ENCODE data around the gene GRPR. TPM values are rescaled to one million over a fixed set of nuclear protein-coding genes. Genes with fewer than 3 reads are reported as not detected.

GRPR gene
- total RNA-seq = not detected in 2 replicates

DNA sequence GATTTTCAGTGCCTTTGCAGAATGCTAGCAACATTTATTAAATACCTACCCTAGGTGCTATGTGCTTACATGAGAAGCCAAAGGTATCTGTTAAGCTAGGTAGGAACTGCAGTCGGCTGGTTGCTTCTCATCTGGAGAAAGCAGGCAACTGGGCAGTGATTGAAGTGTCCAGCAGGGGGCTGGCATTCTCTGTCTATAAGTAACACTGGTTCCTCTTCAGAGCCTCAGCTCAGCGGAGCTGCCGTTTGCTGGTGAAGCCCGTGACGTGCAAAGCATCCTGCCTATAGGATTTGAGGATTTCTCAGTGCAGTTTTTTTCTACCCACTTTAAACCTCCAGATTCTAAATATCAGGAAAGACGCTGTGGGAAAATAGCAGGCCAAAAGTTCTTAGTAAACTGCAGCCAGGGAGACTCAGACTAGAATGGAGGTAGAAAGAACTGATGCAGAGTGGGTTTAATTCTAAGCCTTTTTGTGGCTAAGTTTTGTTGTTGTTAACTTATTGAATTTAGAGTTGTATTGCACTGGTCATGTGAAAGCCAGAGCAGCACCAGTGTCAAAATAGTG lies at the start of gene GRPR:
Gene GRPR, plus strand, starts transcription at position 344 of the 565 bp plus-strand sequence. CDS start 389 bp downstream, outside the sequence.
- peak; percentile 51 for DNase-seq (ENCODE audit: low read depth)
- Histone ChIP-seq H3K27me3 (ENCODE audit: control insufficient read depth, insufficient read depth, low read length) (no peaks in the 10 kb centered on the region), H3K4me3 (ENCODE audit: low read depth, low read length) (no peak within 1 kb of the TSS), H3K36me3 (ENCODE audit: control insufficient read depth, insufficient read depth, low read length) (no peaks in the 10 kb centered on the region)
- TF ChIP-seq, protein P1, sequence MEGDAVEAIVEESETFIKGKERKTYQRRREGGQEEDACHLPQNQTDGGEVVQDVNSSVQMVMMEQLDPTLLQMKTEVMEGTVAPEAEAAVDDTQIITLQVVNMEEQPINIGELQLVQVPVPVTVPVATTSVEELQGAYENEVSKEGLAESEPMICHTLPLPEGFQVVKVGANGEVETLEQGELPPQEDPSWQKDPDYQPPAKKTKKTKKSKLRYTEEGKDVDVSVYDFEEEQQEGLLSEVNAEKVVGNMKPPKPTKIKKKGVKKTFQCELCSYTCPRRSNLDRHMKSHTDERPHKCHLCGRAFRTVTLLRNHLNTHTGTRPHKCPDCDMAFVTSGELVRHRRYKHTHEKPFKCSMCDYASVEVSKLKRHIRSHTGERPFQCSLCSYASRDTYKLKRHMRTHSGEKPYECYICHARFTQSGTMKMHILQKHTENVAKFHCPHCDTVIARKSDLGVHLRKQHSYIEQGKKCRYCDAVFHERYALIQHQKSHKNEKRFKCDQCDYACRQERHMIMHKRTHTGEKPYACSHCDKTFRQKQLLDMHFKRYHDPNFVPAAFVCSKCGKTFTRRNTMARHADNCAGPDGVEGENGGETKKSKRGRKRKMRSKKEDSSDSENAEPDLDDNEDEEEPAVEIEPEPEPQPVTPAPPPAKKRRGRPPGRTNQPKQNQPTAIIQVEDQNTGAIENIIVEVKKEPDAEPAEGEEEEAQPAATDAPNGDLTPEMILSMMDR (IDR thresholded peaks at IDR 0.05; ENCODE audit: insufficient read depth, low read length, poor library complexity, severe bottlenecking) = peak; percentile 94

DNA sequence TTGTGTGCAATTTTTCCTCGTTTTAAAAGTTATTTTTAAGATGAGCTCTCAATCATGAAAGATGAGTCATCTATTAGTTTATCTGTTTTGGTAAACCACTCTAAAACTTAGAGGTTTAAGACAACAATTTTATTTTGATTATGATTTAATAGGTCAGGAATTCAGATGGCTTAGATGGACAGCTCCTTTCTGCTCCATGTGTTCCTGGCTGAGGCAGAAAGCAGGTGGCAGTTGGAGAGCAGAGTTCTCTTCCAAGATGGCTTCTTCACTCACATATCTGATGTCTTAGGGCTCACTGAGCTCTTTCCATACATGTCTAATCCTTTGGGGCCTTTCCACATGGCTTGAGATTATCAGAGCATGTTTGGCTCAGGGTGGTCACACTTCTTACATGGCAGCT lies 48.3 kb upstream of the GRPR start:
- TF ChIP-seq, protein P1 (IDR thresholded peaks at IDR 0.05; ENCODE audit: insufficient read depth, low read length, poor library complexity, severe bottlenecking) = no peak
- H3K36me3 ChIP-seq (ENCODE audit: control insufficient read depth, insufficient read depth, low read length) = no peaks in the 10 kb centered on the region
- no peak overlapping the region for H3K4me3 ChIP-seq (ENCODE audit: low read depth, low read length)
- no peaks in the 10 kb centered on the region for H3K27me3 ChIP-seq (ENCODE audit: control insufficient read depth, insufficient read depth, low read length)
- no peak for DNase-seq (ENCODE audit: low read depth)

DNA sequence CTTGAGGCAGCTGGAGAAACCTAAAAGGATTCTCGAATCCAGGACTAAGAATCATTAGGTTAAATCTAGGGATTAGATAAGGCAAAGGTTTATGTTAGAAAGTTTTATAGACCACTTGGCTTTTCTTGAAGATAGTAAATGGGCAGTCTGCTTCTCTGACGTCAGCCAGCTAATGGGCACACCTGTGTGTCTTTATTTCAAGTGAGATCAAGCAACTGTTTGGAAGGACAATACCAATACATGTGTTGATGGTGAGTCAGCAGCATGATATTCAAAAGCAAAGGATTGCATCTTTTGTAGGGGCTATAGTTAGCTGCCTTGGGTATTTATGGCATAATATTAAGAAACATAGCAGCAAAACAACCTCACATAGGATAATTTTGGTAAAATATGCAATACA lies 46.5 kb upstream of the GRPR start:
- H3K36me3 ChIP-seq (ENCODE audit: control insufficient read depth, insufficient read depth, low read length) = no peaks in the 10 kb centered on the region

DNA sequence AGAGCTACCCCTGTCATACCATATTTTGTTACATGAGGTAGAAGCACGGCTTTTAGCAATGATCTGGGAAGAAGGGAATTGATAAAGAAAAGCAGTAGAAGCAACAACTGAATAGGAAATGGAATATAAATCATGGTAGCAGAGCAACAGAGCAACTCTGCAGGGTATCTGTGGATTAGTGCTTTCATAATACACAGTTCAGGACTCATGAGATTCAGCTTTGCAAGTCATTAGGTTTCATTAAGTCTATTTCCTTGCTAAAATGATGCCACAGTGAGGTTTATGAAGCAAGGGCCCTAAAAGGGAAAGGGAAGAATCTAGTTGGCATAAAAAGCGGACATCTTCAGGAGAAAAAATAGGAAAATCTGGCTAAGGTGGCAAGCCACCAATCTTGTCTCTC lies 45.6 kb upstream of the GRPR start:
- Histone ChIP-seq H3K4me3 (ENCODE audit: low read depth, low read length) (no peak overlapping the region), H3K36me3 (ENCODE audit: control insufficient read depth, insufficient read depth, low read length) (no peaks in the 10 kb centered on the region), H3K27me3 (ENCODE audit: control insufficient read depth, insufficient read depth, low read length) (no peaks in the 10 kb centered on the region)
- TF ChIP-seq, protein P1 (IDR thresholded peaks at IDR 0.05; ENCODE audit: insufficient read depth, low read length, poor library complexity, severe bottlenecking) = no peak
- DNase-seq (ENCODE audit: low read depth) = no peak

More for the DNA sequence above, 46.5 kb upstream of the GRPR start:
- Histone ChIP-seq H3K4me3 (ENCODE audit: low read depth, low read length) (no peak overlapping the region), H3K27me3 (ENCODE audit: control insufficient read depth, insufficient read depth, low read length) (no peaks in the 10 kb centered on the region)
- TF ChIP-seq, protein P1 (IDR thresholded peaks at IDR 0.05; ENCODE audit: insufficient read depth, low read length, poor library complexity, severe bottlenecking) = no peak
- DNase-seq (ENCODE audit: low read depth) = no peak

DNA sequence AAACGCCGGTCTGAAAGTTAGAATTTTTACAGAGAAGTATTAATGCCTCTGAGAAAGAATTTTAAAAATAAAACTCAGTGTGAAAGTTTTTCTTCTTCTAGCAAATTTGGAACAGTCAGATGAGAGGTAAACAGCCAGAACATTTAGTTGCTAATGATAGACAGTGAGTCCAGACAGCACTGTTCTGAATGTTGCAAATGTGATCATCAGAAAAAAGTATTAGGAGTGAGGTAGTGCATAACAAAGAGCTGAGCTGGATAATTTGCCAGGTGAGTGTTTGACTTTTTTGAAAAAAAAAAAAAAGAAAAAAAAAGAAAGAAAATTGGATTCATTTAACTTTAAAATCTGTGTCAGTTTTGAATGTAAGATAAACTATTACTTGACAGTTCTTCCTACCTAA lies 42.0 kb upstream of the GRPR start:
- DNase-seq (ENCODE audit: low read depth) = no peak
- H3K27me3 ChIP-seq (ENCODE audit: control insufficient read depth, insufficient read depth, low read length) = no peaks in the 10 kb centered on the region
- H3K4me3 ChIP-seq (ENCODE audit: low read depth, low read length) = no peak overlapping the region
- TF ChIP-seq, protein P1 (IDR thresholded peaks at IDR 0.05; ENCODE audit: insufficient read depth, low read length, poor library complexity, severe bottlenecking) = no peak
- no peaks in the 10 kb centered on the region for H3K36me3 ChIP-seq (ENCODE audit: control insufficient read depth, insufficient read depth, low read length)

DNA sequence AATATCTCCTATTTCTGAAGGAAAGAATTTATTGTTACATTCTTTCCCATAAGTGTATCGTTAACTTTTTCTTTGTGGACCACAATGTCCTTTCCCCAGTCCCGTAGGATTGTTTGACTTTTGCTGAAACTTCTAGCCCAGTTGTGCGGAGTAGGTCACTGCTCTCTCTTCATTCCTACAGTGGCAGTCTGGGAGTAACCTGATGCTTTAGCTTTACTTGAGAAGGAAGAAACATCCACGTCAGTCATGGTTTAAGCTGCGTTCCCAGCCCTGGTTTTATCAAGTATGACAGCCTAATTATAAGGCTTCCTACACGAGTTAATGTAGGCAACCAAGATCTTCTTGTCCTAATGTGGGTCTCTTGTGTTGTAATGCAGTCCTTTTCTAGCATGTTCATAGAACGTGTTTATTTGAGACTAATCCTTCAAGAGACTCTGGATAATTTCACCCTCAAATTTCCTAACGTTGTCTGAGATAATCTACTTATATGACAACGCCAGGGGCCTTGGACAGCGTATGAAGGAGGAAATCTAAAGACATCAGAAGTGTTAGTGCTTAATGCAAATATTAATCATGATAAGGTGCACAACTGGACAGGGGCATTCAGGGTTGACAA lies 40.8 kb upstream of the GRPR start:
- DNase-seq (ENCODE audit: low read depth) = no peak
- H3K27me3 ChIP-seq (ENCODE audit: control insufficient read depth, insufficient read depth, low read length) = no peaks in the 10 kb centered on the region
- H3K4me3 ChIP-seq (ENCODE audit: low read depth, low read length) = no peak overlapping the region
- H3K36me3 ChIP-seq (ENCODE audit: control insufficient read depth, insufficient read depth, low read length) = no peaks in the 10 kb centered on the region
- TF ChIP-seq, protein P1 (IDR thresholded peaks at IDR 0.05; ENCODE audit: insufficient read depth, low read length, poor library complexity, severe bottlenecking) = no peak
